GM19035 (cell line): ENCODE measurements around the gene OMA1.
A peak's percentile ranks its signal among the peaks of the same experiment; 100 is the strongest.
"Not testable (repeated sequence)": the region's sequence is repeated elsewhere in the genome, so short reads cannot be mapped to it uniquely, and the experiment has no call there.

ENCODE experiments used
- ATAC-seq: cut with Tn5 transposase; IDR thresholded peaks from one replicate; pipeline ENCODE4 v1.9.1; 2021; ENCODE audit not compliant: unreplicated experiment

OMA1 gene

GRCh38 chr1:58573705-58574591, 27.4 kb upstream of the OMA1 start:
- ATAC-seq = peak; percentile 97

- no peak for ATAC-seq
These were observed 26.6 kb upstream of the OMA1 start for GRCh38 chr1:58573138-58573537.

GRCh38 chr1:58572690-58573089, 26.2 kb upstream of the OMA1 start:
- ATAC-seq = no peak

- ATAC-seq = no peak
These were observed 25.1 kb upstream of the OMA1 start for GRCh38 chr1:58571616-58572015.

GRCh38 chr1:58570817-58571216, 24.3 kb upstream of the OMA1 start:
- no peak for ATAC-seq

- ATAC-seq = no peak
These were observed 23.6 kb upstream of the OMA1 start for GRCh38 chr1:58570094-58570493.

GRCh38 chr1:58568911-58569310, 22.4 kb upstream of the OMA1 start:
- ATAC-seq = no peak

GRCh38 chr1:58568271-58568860, 21.8 kb upstream of the OMA1 start:
- no peak for ATAC-seq

- no peak for ATAC-seq
These were observed 19.8 kb upstream of the OMA1 start for GRCh38 chr1:58566339-58566738.

GRCh38 chr1:58563715-58564114, 17.2 kb upstream of the OMA1 start:
- ATAC-seq = not testable (repeated sequence)

- ATAC-seq = no peak
These were observed 15.1 kb upstream of the OMA1 start for GRCh38 chr1:58561633-58562032.

GRCh38 chr1:58555393-58555792, 8.9 kb upstream of the OMA1 start:
- no peak for ATAC-seq

- no peak for ATAC-seq
These were observed 4.9 kb upstream of the OMA1 start for GRCh38 chr1:58551186-58552140.

- not testable (repeated sequence) for ATAC-seq
These were observed 2.8 kb upstream of the OMA1 start for GRCh38 chr1:58549291-58549690.

- ATAC-seq = no peak
These were observed 1.8 kb upstream of the OMA1 start for GRCh38 chr1:58548371-58548770.

- peak; percentile 58 for ATAC-seq
These were observed 671 bp downstream of the OMA1 start for GRCh38 chr1:58545591-58546519.

GRCh38 chr1:58543260-58543659, 3.3 kb downstream of the OMA1 start:
- no peak for ATAC-seq

GRCh38 chr1:58539553-58539952, 7.0 kb downstream of the OMA1 start:
- ATAC-seq = no peak

- no peak for ATAC-seq
These were observed 7.7 kb downstream of the OMA1 start for GRCh38 chr1:58538821-58539220.

GRCh38 chr1:58531842-58532241, 14.7 kb downstream of the OMA1 start:
- not testable (repeated sequence) for ATAC-seq
